Suprapubic skin (tissue), 3 donors: ENCODE data around the gene MFSD2A.

Experiments used
- POLR2A ChIP-seq, 2 donors: fragments of 450-650 bp; IDR thresholded peaks; one replicate each; pipeline ENCODE4 v1.6.1; 2017; ENCODE audit warnings: antibody characterized with exemption in 2 of 2, mild to moderate bottlenecking in 2 of 2, moderate library complexity in 2 of 2
- TF ChIP-seq, protein P1 (sequence below), 2 donors: fragments of 200-600 bp in 1 of 2; fragments of 450-650 bp in 1 of 2; sonication (generic) in 1 of 2; IDR thresholded peaks; one replicate each; pipeline ENCODE4 v1.5.1; 2016 to 2019; ENCODE audit warnings: antibody characterized with exemption in 2 of 2, mild to moderate bottlenecking in 1 of 2, moderate library complexity in 1 of 2

- TF ChIP-seq, protein P1, sequence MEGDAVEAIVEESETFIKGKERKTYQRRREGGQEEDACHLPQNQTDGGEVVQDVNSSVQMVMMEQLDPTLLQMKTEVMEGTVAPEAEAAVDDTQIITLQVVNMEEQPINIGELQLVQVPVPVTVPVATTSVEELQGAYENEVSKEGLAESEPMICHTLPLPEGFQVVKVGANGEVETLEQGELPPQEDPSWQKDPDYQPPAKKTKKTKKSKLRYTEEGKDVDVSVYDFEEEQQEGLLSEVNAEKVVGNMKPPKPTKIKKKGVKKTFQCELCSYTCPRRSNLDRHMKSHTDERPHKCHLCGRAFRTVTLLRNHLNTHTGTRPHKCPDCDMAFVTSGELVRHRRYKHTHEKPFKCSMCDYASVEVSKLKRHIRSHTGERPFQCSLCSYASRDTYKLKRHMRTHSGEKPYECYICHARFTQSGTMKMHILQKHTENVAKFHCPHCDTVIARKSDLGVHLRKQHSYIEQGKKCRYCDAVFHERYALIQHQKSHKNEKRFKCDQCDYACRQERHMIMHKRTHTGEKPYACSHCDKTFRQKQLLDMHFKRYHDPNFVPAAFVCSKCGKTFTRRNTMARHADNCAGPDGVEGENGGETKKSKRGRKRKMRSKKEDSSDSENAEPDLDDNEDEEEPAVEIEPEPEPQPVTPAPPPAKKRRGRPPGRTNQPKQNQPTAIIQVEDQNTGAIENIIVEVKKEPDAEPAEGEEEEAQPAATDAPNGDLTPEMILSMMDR (IDR thresholded peaks at IDR 0.05), result no peak
- TF ChIP-seq POLR2A (IDR thresholded peaks at IDR 0.05), result no peak
Observed at GRCh38 chr1:39970274-39970673, 15.3 kb downstream of the MFSD2A start.
